HCT116 (cell line): ENCODE measurements around the gene NAGPA. TPM values are rescaled to one million over a fixed set of nuclear protein-coding genes. Genes with fewer than 3 reads are reported as not detected.

Experiments
- ATAC-seq: fragments of 200-7000 bp; cut with Tn5 transposase; 2 replicates; pipeline ENCODE4 v1.9.1; 2020; ENCODE audit warnings: mild to moderate bottlenecking, moderate library complexity
- BruUV-seq: library from RNA; stranded (reverse); fragments of 400-500 nt; replicated peaks from 2 replicates; lab custom pipeline; 2021; lab: Mats Ljungman, UMichigan
- CTCF ChIA-PET: fragments of 300-600 bp; sonication (Branson Sonifier 250); formaldehyde crosslinking; loops from one replicate; lab custom pipeline; 2021; ENCODE audit warnings: antibody characterized with exemption; lab: Charles Lee
- POLR2A ChIA-PET: fragments of 300-600, 350-600 bp; sonication (Branson Sonifier 250); formaldehyde crosslinking; loops from one replicate; lab custom pipeline; 2021; ENCODE audit warnings: antibody characterized with exemption; lab: Charles Lee
- RAD21 ChIA-PET, 2 experiments: fragments of 300-600 bp; sonication (Branson Sonifier 250); formaldehyde crosslinking; loops; one replicate each; lab custom pipeline; 2023; ENCODE audit warnings: low total read pairs in 2 of 2; ENCODE audit not compliant: uncharacterized antibody in 2 of 2, unreplicated experiment in 2 of 2, low non-redundant PET in 1 of 2; lab: Charles Lee
- DNase-seq: peaks from one replicate; pipeline ENCODE4 v3.0.0-alpha.2; 2010; ENCODE audit warnings: low read depth, low spot score
- H2AFZ ChIP-seq: fragments of 200-600 bp; shearing (Covaris generic), sonication (generic); 2 replicates; pipeline ENCODE4 v1.6.1; 2017; ENCODE audit warnings: low read depth, mixed run types, mixed read lengths, antibody characterized with exemption, low read length; ENCODE audit not compliant: poor library complexity, severe bottlenecking
- H3K27ac ChIP-seq: 2 replicates; pipeline ENCODE4 v1.5.1; 2012; ENCODE audit warnings: low read depth, low read length
- H3K27me3 ChIP-seq: fragments of 200-600 bp; sonication (generic); 2 replicates; pipeline ENCODE4 v1.6.1; 2016; ENCODE audit warnings: mixed run types, low read length, mixed read lengths; ENCODE audit not compliant: insufficient read depth
- H3K36me3 ChIP-seq, 2 experiments: fragments of 200-500 bp in 1 of 2; fragments of 200-600 bp in 1 of 2; sonication (Bioruptor generic) in 1 of 2; sonication (generic) in 1 of 2; 2 replicates each; pipeline versions ENCODE4 v1.5.1 to v1.6.1; 2014 to 2016; ENCODE audit warnings: low read length in 2 of 2, inconsistent platforms in 1 of 2, mixed read lengths in 1 of 2, mixed run types in 1 of 2; ENCODE audit not compliant: insufficient read depth in 2 of 2, control insufficient read depth in 1 of 2
- H3K4me1 ChIP-seq, 2 experiments: fragments of 200-600 bp in 1 of 2; sonication (generic) in 1 of 2; 2 replicates each; pipeline versions ENCODE4 v1.5.1 to v1.6.1; 2012 to 2017; ENCODE audit warnings: low read length in 2 of 2, inconsistent platforms in 1 of 2, mild to moderate bottlenecking in 1 of 2, mixed read lengths in 1 of 2, mixed run types in 1 of 2, moderate library complexity in 1 of 2; ENCODE audit not compliant: insufficient read depth in 2 of 2, control insufficient read depth in 1 of 2
- H3K4me2 ChIP-seq: fragments of 200-600 bp; sonication (generic); 2 replicates; pipeline ENCODE4 v1.6.1; 2017; ENCODE audit warnings: mixed run types, low read length, mixed read lengths
- H3K4me3 ChIP-seq, 2 experiments: fragments of 200-600 bp in 1 of 2; sonication (generic) in 1 of 2; replicated peaks in 1 of 2; 2 replicates each; pipeline ENCODE4 v1.5.1; 2011 to 2016; ENCODE audit warnings: low read length in 2 of 2, control low read depth in 1 of 2, low read depth in 1 of 2, mild to moderate bottlenecking in 1 of 2, mixed read lengths in 1 of 2, mixed run types in 1 of 2
- H3K79me2 ChIP-seq: fragments of 200-600 bp; sonication (generic); 2 replicates; pipeline ENCODE4 v1.6.1; 2017; ENCODE audit warnings: mild to moderate bottlenecking, mixed run types, low read length, moderate library complexity, mixed read lengths; ENCODE audit not compliant: insufficient read depth
- H3K9ac ChIP-seq: fragments of 200-600 bp; sonication (generic); 2 replicates; pipeline ENCODE4 v1.6.1; 2016; ENCODE audit warnings: low read length, mixed read lengths
- H3K9me2 ChIP-seq: fragments of 200-600 bp; sonication (generic), shearing (Covaris generic); 2 replicates; pipeline ENCODE4 v1.6.1; 2017; ENCODE audit warnings: mixed run types, mild to moderate bottlenecking, moderate library complexity; ENCODE audit not compliant: insufficient read depth
- H3K9me3 ChIP-seq, 2 experiments: fragments of 200-500 bp in 1 of 2; fragments of 200-600 bp in 1 of 2; sonication (Bioruptor generic) in 1 of 2; sonication (generic) in 1 of 2; 2 replicates each; pipeline ENCODE4 v1.6.1; 2014 to 2017; ENCODE audit warnings: low read length in 2 of 2, mixed read lengths in 2 of 2, inconsistent platforms in 1 of 2, low read depth in 1 of 2, mild to moderate bottlenecking in 1 of 2, mixed run types in 1 of 2, moderate library complexity in 1 of 2; ENCODE audit not compliant: control insufficient read depth in 1 of 2, insufficient read depth in 1 of 2
- H4K20me1 ChIP-seq: fragments of 200-600 bp; sonication (generic), shearing (Covaris generic); 2 replicates; pipeline ENCODE4 v1.6.1; 2017; ENCODE audit warnings: mixed run types, mild to moderate bottlenecking, moderate library complexity; ENCODE audit not compliant: insufficient read depth
- ATF3 ChIP-seq: IDR thresholded peaks from 2 replicates; pipeline ENCODE4 v1.6.1; 2012
- CBX3 ChIP-seq: IDR thresholded peaks from 2 replicates; pipeline ENCODE4 v1.6.1; 2012; ENCODE audit warnings: low read depth
- CEBPB ChIP-seq: IDR thresholded peaks from 2 replicates; pipeline ENCODE4 v1.6.1; 2012; ENCODE audit warnings: low read depth
- CTCF ChIP-seq, 3 experiments: fragments of 200-600 bp in 1 of 3; sonication (generic) in 1 of 3; IDR thresholded peaks in 2 of 3; conservative IDR thresholded peaks in 1 of 3; 2 replicates each; pipeline ENCODE4 v1.5.1; 2012 to 2017; ENCODE audit warnings: low read depth in 2 of 3, low read length in 2 of 3, antibody characterized with exemption in 1 of 3, borderline replicate concordance in 1 of 3, control low read depth in 1 of 3, mild to moderate bottlenecking in 1 of 3, mixed read lengths in 1 of 3, mixed run types in 1 of 3, moderate library complexity in 1 of 3; ENCODE audit not compliant: insufficient read depth in 1 of 3
- ELF1 ChIP-seq: IDR thresholded peaks from 2 replicates; pipeline ENCODE4 v1.6.1; 2012; ENCODE audit warnings: low read depth, borderline replicate concordance
- EZH2 ChIP-seq: fragments of 200-600 bp; sonication (generic); IDR thresholded peaks from 2 replicates; pipeline ENCODE4 v1.6.1; 2017; ENCODE audit warnings: antibody characterized with exemption, mixed run types
- FOSL1 ChIP-seq: IDR thresholded peaks from 2 replicates; pipeline ENCODE4 v1.6.1; 2012; ENCODE audit warnings: low read depth
- JUND ChIP-seq: IDR thresholded peaks from 2 replicates; pipeline ENCODE4 v1.6.1; 2012
- MAX ChIP-seq: IDR thresholded peaks from 2 replicates; pipeline ENCODE4 v1.6.1; 2012
- RAD21 ChIP-seq: IDR thresholded peaks from 2 replicates; pipeline ENCODE4 v1.6.1; 2012; ENCODE audit warnings: low read depth, mild to moderate bottlenecking
- REST ChIP-seq: IDR thresholded peaks from 2 replicates; pipeline ENCODE4 v1.6.1; 2012; ENCODE audit warnings: low read depth
- SIN3A ChIP-seq: IDR thresholded peaks from 2 replicates; pipeline ENCODE4 v1.6.1; 2012; ENCODE audit warnings: low read depth
- SP1 ChIP-seq: IDR thresholded peaks from 2 replicates; pipeline ENCODE4 v1.6.1; 2012; ENCODE audit warnings: low read depth
- TCF7L2 ChIP-seq: IDR thresholded peaks from 2 replicates; pipeline ENCODE4 v1.7.0; 2011; ENCODE audit warnings: borderline replicate concordance, inconsistent platforms; ENCODE audit not compliant: insufficient read depth, insufficient read length; ENCODE audit errors: extremely low read depth
- YY1 ChIP-seq: IDR thresholded peaks from 2 replicates; pipeline ENCODE4 v1.6.1; 2011; ENCODE audit warnings: low read length, low read depth, moderate library complexity, mild to moderate bottlenecking; ENCODE audit not compliant: insufficient replicate concordance; ENCODE audit errors: extremely low read depth
- ZBTB33 ChIP-seq: IDR thresholded peaks from 2 replicates; pipeline ENCODE4 v1.6.1; 2011; ENCODE audit warnings: mild to moderate bottlenecking, low read length, moderate library complexity; ENCODE audit not compliant: insufficient replicate concordance; ENCODE audit errors: extremely low read depth
- ZFX ChIP-seq: fragments of 450-650 bp; IDR thresholded peaks from 2 replicates; pipeline ENCODE4 v1.6.1; 2017
- ZNF274 ChIP-seq: fragments of 200-500 bp; sonication (Bioruptor generic); IDR thresholded peaks from 2 replicates; pipeline ENCODE4 v1.6.1; 2014; ENCODE audit warnings: mild to moderate bottlenecking, low read depth, low read length, inconsistent platforms
- intact Hi-C: fragments of 100-400 bp; cut with micrococcal nuclease; formaldehyde crosslinking; loops from 2 replicates; pipeline ENCODE4 v1.10.0; 2022
- total RNA-seq: library from RNA; stranded (reverse); gene quantifications from one replicate; pipeline ENCODE4 v1.2.1, GENCODE V29; 2021; ENCODE audit not compliant: unreplicated experiment

NAGPA gene
- total RNA-seq, 1 experiment from 2014 or later, result 17.5 TPM

GRCh38 chr16:5054876-5055865 is 21.4 kb upstream of the NAGPA start:
- no peak overlapping the region for H3K27ac ChIP-seq
- H4K20me1 ChIP-seq, result no peaks in the 10 kb centered on the region
- no peak for TF ChIP-seq FOSL1
- TF ChIP-seq MAX, result no peak
- no peak for TF ChIP-seq ZFX
- no peak for TF ChIP-seq ZNF274
- no peak for TF ChIP-seq ATF3
- no peak for TF ChIP-seq SIN3A
- TF ChIP-seq RAD21, result no peak
- TF ChIP-seq REST, result no peak
- TF ChIP-seq CTCF (IDR thresholded peaks at IDR 0.05 in 2 of 3, conservative IDR thresholded peaks at IDR 0.05 in 1 of 3; ENCODE audit: borderline replicate concordance in 1 of 3, insufficient read depth in 1 of 3, low read depth in 2 of 3, low read length in 2 of 3), result no peak
- no peak for TF ChIP-seq CEBPB
- no peak for TF ChIP-seq EZH2
- TF ChIP-seq JUND, result no peak
- no peak for TF ChIP-seq ELF1
- no peak for TF ChIP-seq CBX3
- TF ChIP-seq SP1, result no peak
- no peak for TF ChIP-seq ZBTB33
- no peak for TF ChIP-seq YY1
- no peak for TF ChIP-seq TCF7L2
- ATAC-seq (no peak), DNase-seq (no peak)
- no peaks in the 10 kb centered on the region for H3K36me3 ChIP-seq
- no peaks in the 10 kb centered on the region for H3K79me2 ChIP-seq
- H3K27me3 ChIP-seq, result peaks cover 4% of the 10 kb centered on the region; the same call in 1 of the 2 replicates
- no peak overlapping the region for H3K9ac ChIP-seq
- H3K4me1 ChIP-seq, result peaks cover 0 to 5% of the 10 kb centered on the region in 2 experiments; a peak in 1 of 4 replicates
- RAD21 ChIA-PET, result no interaction called here
- H3K9me3 ChIP-seq, result no peaks in the 10 kb centered on the region
- H3K9me2 ChIP-seq, result no peaks in the 10 kb centered on the region
- H3K4me2 ChIP-seq, result no peak overlapping the region
- BruUV-seq, result no TSS peak
- POLR2A ChIA-PET, result no interaction called here
- CTCF ChIA-PET, result no interaction called here
- intact Hi-C loops, result no loop called here
- H2AFZ ChIP-seq, result no peak overlapping the region
- H3K4me3 ChIP-seq, result no peak overlapping the region
